ENCODE measurements around the gene CACNA1S. TPM values are rescaled to one million over a fixed set of nuclear protein-coding genes. Genes with fewer than 3 reads are reported as not detected.

CACNA1S gene
- total and polyA plus RNA-seq, 2 of the 8 experiments (the other 6 are each of a cell fraction or from before 2014, with no cell fraction given): 0.06 TPM; not detected in 1

DNA sequence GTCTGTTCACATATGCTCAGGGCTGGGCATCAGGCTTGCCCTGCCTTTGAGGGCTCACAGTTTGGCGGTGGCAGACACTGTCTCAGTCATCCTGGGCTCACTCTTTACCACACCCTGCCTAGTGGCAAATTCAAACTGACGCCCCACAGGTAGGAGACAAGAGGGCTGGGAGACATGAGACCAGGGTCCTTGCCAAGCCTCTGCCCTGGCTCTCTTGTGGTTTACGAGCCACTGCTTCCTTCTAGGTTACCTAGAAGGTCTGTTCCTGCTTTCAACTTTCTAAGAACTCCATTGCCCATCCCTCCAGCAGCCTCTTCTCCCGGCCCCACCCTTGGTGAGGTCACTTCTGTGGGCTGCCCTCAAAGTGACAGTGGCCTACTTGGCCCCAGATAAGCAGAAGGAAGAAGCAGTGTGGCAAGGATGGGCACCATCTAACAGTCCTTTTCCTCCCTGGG, 99.2 kb downstream of the CACNA1S start:
- Histone ChIP-seq H3K14ac (ENCODE audit: insufficient read length) (no peak overlapping the region), H3K23ac (ENCODE audit: insufficient read length) (no peak overlapping the region), H2BK20ac (ENCODE audit: low read length) (no peak overlapping the region), H3K9ac (replicated peaks in 1 of 4; ENCODE audit: extremely low read depth in 1 of 4, low read depth in 3 of 4, low read length in 3 of 4) (no peak overlapping the region), H3K9me3 (ENCODE audit: insufficient read depth in 2 of 2, low read depth in 1 of 2, low read length in 1 of 2) (no peaks in the 10 kb centered on the region), H3K4me3 (ENCODE audit: extremely low read depth in 1 of 4, insufficient read depth in 2 of 4, low read depth in 3 of 4, low read length in 4 of 4) (no peak overlapping the region), H2AK5ac (ENCODE audit: low read depth, low read length) (no peak overlapping the region), H4K8ac (ENCODE audit: extremely low read depth, insufficient read depth, low read length) (no peak overlapping the region), H4K5ac (ENCODE audit: insufficient read length, low read depth, low read length) (no peak overlapping the region), H3K4me2 (ENCODE audit: insufficient read depth in 1 of 2, low read depth in 2 of 2, low read length in 2 of 2) (no peak overlapping the region), H2BK5ac (ENCODE audit: low read depth, low read length) (no peak overlapping the region), H2AFZ (ENCODE audit: low read length) (no peak overlapping the region), H4K20me1 (replicated peaks in 1 of 2; ENCODE audit: control insufficient read depth in 1 of 2, insufficient read depth in 2 of 2, low read length in 2 of 2) (peaks cover 2 to 6% of the 10 kb centered on the region in 2 experiments), H2BK120ac (replicated peaks; ENCODE audit: low read depth, low read length) (no peak overlapping the region), H2BK15ac (ENCODE audit: low read length) (0 out of 2 replicates have a peak overlapping the region, but pooled peaks have one; percentile 53), H3K27ac (ENCODE audit: low read depth, low read length) (no peak overlapping the region), H3K23me2 (ENCODE audit: low read depth, low read length) (peaks cover 1% of the 10 kb centered on the region; the same call in 1 of the 2 replicates), H3K27me3 (replicated peaks in 1 of 4; ENCODE audit: control insufficient read depth in 3 of 4, extremely low read depth in 1 of 4, insufficient read depth in 3 of 4, low read length in 3 of 4) (no peaks in the 10 kb centered on the region), H3K79me1 (ENCODE audit: low read depth, low read length) (peaks cover 13% of the 10 kb centered on the region), H3K56ac (replicated peaks; ENCODE audit: insufficient read length, low read depth, low read length) (no peak overlapping the region), H3K4ac (replicated peaks; ENCODE audit: insufficient read length, low read depth, low read length) (no peak overlapping the region), H3K4me1 (replicated peaks in 1 of 4; ENCODE audit: control insufficient read depth in 3 of 4, insufficient read depth in 4 of 4, low read length in 3 of 4) (peaks cover 0 to 24% (median 15%) of the 10 kb centered on the region in 4 experiments; a peak in 6 of 7 replicates), H2BK12ac (ENCODE audit: low read depth, low read length) (no peak overlapping the region), H4K91ac (replicated peaks; ENCODE audit: insufficient read length, low read length) (no peak overlapping the region), H3K18ac (ENCODE audit: extremely low read depth, low read length) (peak overlapping the region; percentile 24; the same call in 1 of the 2 replicates), H3K36me3 (ENCODE audit: control insufficient read depth in 2 of 4, insufficient read depth in 4 of 4, low read length in 3 of 4) (0 out of 8 replicates have a peak, but pooled peaks cover 0 to 3% (median 0%) of the 10 kb centered on the region in 4 experiments), H3K79me2 (ENCODE audit: control insufficient read depth in 1 of 2, insufficient read depth in 2 of 2, low read length in 2 of 2) (peaks cover 0 to 16% of the 10 kb centered on the region in 2 experiments; a peak in 1 of 4 replicates)
- FAIRE-seq: no peak
- 85% methylated on average over 4 of the region's 4 CpGs; no CpG with 5 or more reads in 1 of the 2 experiments for WGBS, 2 experiments (ENCODE audit: extremely low coverage in 1 of 2, insufficient coverage in 1 of 2, insufficient read length in 1 of 2, insufficient replicate concordance in 2 of 2, low coverage in 1 of 2, low lambda C conversion rate in 2 of 2, missing lambda C conversion rate in 1 of 2)
- TF ChIP-seq EZH2 (IDR thresholded peaks at IDR 0.05; ENCODE audit: low read depth, low read length, severe bottlenecking): no peak
- no peak for TF ChIP-seq TAF7 (optimal IDR thresholded peaks at IDR 0.05; ENCODE audit: borderline replicate concordance, low read depth, low read length)
- no peak for TF ChIP-seq CREB1 (IDR thresholded peaks at IDR 0.05)
- no peak for TF ChIP-seq EP300 (IDR thresholded peaks at IDR 0.05; ENCODE audit: borderline replicate concordance in 1 of 2, low read depth in 2 of 2, low read length in 2 of 2)
- TF ChIP-seq FOSL1 (IDR thresholded peaks at IDR 0.05; ENCODE audit: insufficient read depth, low read depth, low read length): no peak
- no peak for TF ChIP-seq NRF1 (IDR thresholded peaks at IDR 0.05; ENCODE audit: low read depth, low read length)
- TF ChIP-seq POLR2AphosphoS5 (IDR thresholded peaks at IDR 0.05; ENCODE audit: low read depth, low read length): no peak
- no peak for TF ChIP-seq CHD2 (IDR thresholded peaks at IDR 0.05; ENCODE audit: low read length)
- TF ChIP-seq TCF12 (IDR thresholded peaks at IDR 0.05; ENCODE audit: low read depth, low read length): no peak
- no peak for TF ChIP-seq SIX5 (IDR thresholded peaks at IDR 0.05; ENCODE audit: low read depth, low read length)
- no peak for TF ChIP-seq NANOG (IDR thresholded peaks at IDR 0.05; ENCODE audit: insufficient read depth, low read depth, low read length, poor library complexity, severe bottlenecking)
- ChIA-PET CTCF (ENCODE audit: partially characterized antibody) (interaction anchor here (0.8 to 23.5 kb wide), 7 partner anchors 8 to 41 kb away, joined by 3 to 532 read pairs (median 51); no protein-coding TSS in a partner anchor), POLR2A (ENCODE audit: partially characterized antibody) (interaction anchor here (1.3 to 3.4 kb wide), 2 partner anchors 9 to 13 kb away, joined by 4 to 33 read pairs; no protein-coding TSS in a partner anchor)
- DNase-seq (ENCODE audit: low read depth in 1 of 2, low spot score in 2 of 2): no peak

Data from H1 (cell line).